HEK293T (cell line): ENCODE measurements around the gene CAV3.

Experiments
- ARNT ChIP-seq: fragments of 450-650 bp; IDR thresholded peaks from 2 replicates; pipeline ENCODE4 v1.6.1; 2017; ENCODE audit warnings: mild to moderate bottlenecking
- BHLHE40 ChIP-seq: fragments of 450-650 bp; IDR thresholded peaks from 2 replicates; pipeline ENCODE4 v1.6.1; 2016; ENCODE audit warnings: mild to moderate bottlenecking, moderate library complexity, borderline replicate concordance
- CTBP1 ChIP-seq: fragments of 450-650 bp; IDR thresholded peaks from 2 replicates; pipeline ENCODE4 v1.6.1; 2016; ENCODE audit warnings: borderline replicate concordance
- FOXA1 ChIP-seq: fragments of 450-650 bp; IDR thresholded peaks from 2 replicates; pipeline ENCODE4 v1.6.1; 2016; ENCODE audit warnings: mild to moderate bottlenecking
- FOXM1 ChIP-seq: fragments of 450-650 bp; IDR thresholded peaks from 2 replicates; pipeline ENCODE4 v1.6.1; 2017; ENCODE audit warnings: mild to moderate bottlenecking, borderline replicate concordance
- HDGF ChIP-seq: fragments of 450-650 bp; IDR thresholded peaks from 2 replicates; pipeline ENCODE4 v1.6.1; 2017; ENCODE audit warnings: antibody characterized with exemption, borderline replicate concordance
- L3MBTL2 ChIP-seq: fragments of 450-650 bp; conservative IDR thresholded peaks from 2 replicates; pipeline ENCODE4 v1.6.1; 2016; ENCODE audit warnings: mild to moderate bottlenecking
- PKNOX1 ChIP-seq: fragments of 450-650 bp; IDR thresholded peaks from 2 replicates; pipeline ENCODE4 v1.6.1; 2016
- SP1 ChIP-seq: fragments of 450-650 bp; IDR thresholded peaks from 2 replicates; pipeline ENCODE4 v1.6.1; 2017
- TARDBP ChIP-seq: fragments of 450-650 bp; IDR thresholded peaks from 2 replicates; pipeline ENCODE4 v1.6.1; 2016
- ZNF384 ChIP-seq: fragments of 450-650 bp; IDR thresholded peaks from 2 replicates; pipeline ENCODE4 v1.6.1; 2016

GRCh38 chr3:8737301-8737700, 3.7 kb downstream of the CAV3 start:
- no peak for TF ChIP-seq FOXM1
- no peak for TF ChIP-seq TARDBP
- TF ChIP-seq ARNT, result no peak
- TF ChIP-seq CTBP1, result no peak
- no peak for TF ChIP-seq ZNF384
- TF ChIP-seq BHLHE40, result no peak
- no peak for TF ChIP-seq SP1
- TF ChIP-seq PKNOX1, result no peak
- no peak for TF ChIP-seq FOXA1
- no peak for TF ChIP-seq HDGF
- no peak for TF ChIP-seq L3MBTL2
